Endothelial cell of umbilical vein (primary cell): ENCODE measurements around the gene CDCA3. TPM values are rescaled to one million over a fixed set of nuclear protein-coding genes. Genes with fewer than 3 reads are reported as not detected.
"Not testable (repeated sequence)": the region's sequence is repeated elsewhere in the genome, so short reads cannot be mapped to it uniquely, and the experiment has no call there.

Experiments used
- BruUV-seq: library from RNA; stranded (reverse); fragments of 400-500 nt; replicated peaks from 2 replicates; lab custom pipeline; 2021; lab: Mats Ljungman, UMichigan
- CTCF ChIA-PET: fragments of 300-600, 350-600 bp; sonication (Branson Sonifier 250); formaldehyde crosslinking; loops from one replicate; lab custom pipeline; 2021; ENCODE audit warnings: antibody characterized with exemption, inconsistent platforms; lab: Charles Lee
- POLR2A ChIA-PET: fragments of 300-600, 350-600 bp; sonication (Branson Sonifier 250); formaldehyde crosslinking; loops from one replicate; lab custom pipeline; 2021; ENCODE audit warnings: antibody characterized with exemption, inconsistent platforms; lab: Charles Lee
- DNase-seq: peaks from one replicate; pipeline ENCODE4 v3.0.0-alpha.2; 2011; ENCODE audit warnings: low read depth, low spot score
- FAIRE-seq: peaks from 2 replicates; lab custom pipeline; 2011; peaks lifted over from hg19 to GRCh38; lab: Jason Lieb, UNC
- H2AFZ ChIP-seq: 2 replicates; pipeline ENCODE4 v1.6.0; 2012; ENCODE audit warnings: low read depth, low read length, control low read depth, inconsistent platforms
- H3K27ac ChIP-seq: 2 replicates; pipeline ENCODE4 v1.5.1; 2011; ENCODE audit warnings: low read depth, mild to moderate bottlenecking, control low read depth, low read length, moderate library complexity; ENCODE audit not compliant: insufficient read depth
- H3K27me3 ChIP-seq, 2 experiments: 2 replicates each; pipeline versions ENCODE4 v1.6.0 to v1.6.1; 2011; ENCODE audit warnings: low read length in 2 of 2, mixed read lengths in 1 of 2; ENCODE audit not compliant: control insufficient read depth in 2 of 2, insufficient read depth in 2 of 2
- H3K36me3 ChIP-seq, 2 experiments: 2 replicates in 1 of 2; 3 replicates in 1 of 2; pipeline ENCODE4 v1.5.1; 2011; ENCODE audit warnings: low read length in 2 of 2, mild to moderate bottlenecking in 1 of 2, moderate library complexity in 1 of 2; ENCODE audit not compliant: control insufficient read depth in 2 of 2, insufficient read depth in 2 of 2; ENCODE audit errors: extremely low read depth in 1 of 2
- H3K4me1 ChIP-seq: 3 replicates; pipeline ENCODE4 v1.5.1; 2011; ENCODE audit warnings: mild to moderate bottlenecking, low read length; ENCODE audit not compliant: control insufficient read depth, insufficient read depth; ENCODE audit errors: extremely low read depth
- H3K4me2 ChIP-seq: 2 replicates; pipeline ENCODE4 v1.6.1; 2011; ENCODE audit warnings: low read length, control low read depth, mixed read lengths; ENCODE audit not compliant: insufficient read depth
- H3K4me3 ChIP-seq, 3 experiments: fragments of 200-600 bp in 1 of 3; sonication (generic), shearing (Covaris generic) in 1 of 3; replicated peaks in 1 of 3; 2 replicates each; pipeline ENCODE4 v1.5.1; 2011 to 2016; ENCODE audit warnings: control low read depth in 3 of 3, low read length in 3 of 3, mild to moderate bottlenecking in 2 of 3, inconsistent platforms in 1 of 3, low read depth in 1 of 3, moderate library complexity in 1 of 3; ENCODE audit not compliant: insufficient read depth in 1 of 3
- H3K79me2 ChIP-seq: 2 replicates; pipeline ENCODE4 v1.6.0; 2012; ENCODE audit warnings: low read length, inconsistent platforms; ENCODE audit not compliant: control insufficient read depth, insufficient read depth
- H3K9ac ChIP-seq: replicated peaks from 2 replicates; pipeline ENCODE3; 2011; ENCODE audit warnings: low read length, control low read depth; ENCODE audit not compliant: insufficient read depth; ENCODE audit errors: extremely low read depth
- H3K9me1 ChIP-seq: replicated peaks from 3 replicates; pipeline ENCODE4 v1.6.0; 2011; ENCODE audit warnings: mild to moderate bottlenecking, low read length; ENCODE audit not compliant: control insufficient read depth, insufficient read depth; ENCODE audit errors: extremely low read depth
- H3K9me3 ChIP-seq: replicated peaks from 2 replicates; pipeline ENCODE4 v1.5.1; 2012; ENCODE audit warnings: low read length, inconsistent platforms; ENCODE audit not compliant: control insufficient read depth, insufficient read depth
- H4K20me1 ChIP-seq: replicated peaks from 2 replicates; pipeline ENCODE3; 2011; ENCODE audit warnings: mild to moderate bottlenecking, low read length; ENCODE audit not compliant: control insufficient read depth, insufficient read depth; ENCODE audit errors: extremely low read depth
- FOS ChIP-seq: IDR thresholded peaks from 2 replicates; pipeline ENCODE4 v1.6.1; 2011; ENCODE audit warnings: mild to moderate bottlenecking, low read length, moderate library complexity, borderline replicate concordance; ENCODE audit not compliant: insufficient read depth
- dilution Hi-C: fragments of 300-500 bp; cut with MboI; formaldehyde crosslinking; loops from one replicate; pipeline ENCODE4 v1.15.0; 2019; ENCODE audit warnings: low sequenced_read_pairs; ENCODE audit not compliant: extremely low pct_ligation_motif_present
- intact Hi-C: fragments of 100-400 bp; cut with micrococcal nuclease; formaldehyde crosslinking; loops from one replicate; pipeline ENCODE4 v1.10.0; 2022
- polyA plus RNA-seq, 4 experiments: library from polyadenylated mRNA; depleted of rRNA in 3 of 4; stranded (reverse) in 3 of 4; unstranded in 1 of 4; fragments of >200 nt; gene quantifications; 2 replicates each; pipeline versions ENCODE4 v1.2.1 to v1.2.3, GENCODE V29; 2011 to 2012; ENCODE audit warnings: missing spikeins in 1 of 4
- total RNA-seq: library from RNA; stranded (reverse); gene quantifications from 2 replicates; pipeline ENCODE4 v1.2.3, GENCODE V29; 2021

Gene CDCA3
- total and polyA plus RNA-seq, 2 donors (not counting 3 experiments of a cell fraction or from before 2014, with no cell fraction given): 44.3 to 53.5 TPM

DNA sequence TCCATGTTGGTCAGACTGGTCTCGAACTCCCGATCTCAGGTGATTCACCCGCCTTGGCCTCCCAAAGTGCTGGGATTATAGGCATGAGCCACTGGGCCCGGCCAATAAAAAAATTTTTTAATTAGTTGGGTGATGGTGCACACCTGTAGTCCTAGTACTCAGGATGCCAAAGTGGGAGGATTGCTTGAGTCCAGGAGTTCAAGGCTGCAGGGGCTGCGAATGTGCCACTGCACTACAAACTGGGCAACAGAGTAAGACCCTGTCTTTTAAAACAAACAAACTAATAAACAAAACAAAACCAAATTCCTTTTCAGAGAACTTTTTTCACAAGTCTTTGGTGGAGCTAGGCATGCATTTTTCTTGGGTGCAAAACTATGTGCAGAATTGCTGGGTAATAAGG, 32.2 kb upstream of the CDCA3 start:
- Histone ChIP-seq H3K27me3 (no peaks in the 10 kb centered on the region), H3K4me1 (no peaks in the 10 kb centered on the region), H3K4me2 (no peak overlapping the region), H3K9ac (no peak overlapping the region), H3K9me1 (no peaks in the 10 kb centered on the region), H4K20me1 (no peaks in the 10 kb centered on the region), H3K9me3 (no peaks in the 10 kb centered on the region), H2AFZ (no peak overlapping the region), H3K27ac (no peak overlapping the region), H3K36me3 (peaks cover 3 to 11% of the 10 kb centered on the region in 2 experiments), H3K79me2 (no peaks in the 10 kb centered on the region), H3K4me3 (no peak overlapping the region)
- TF ChIP-seq FOS: no peak
- FAIRE-seq (no peak), DNase-seq (no peak)
- intact Hi-C loops: no loop called here
- ChIA-PET POLR2A (no interaction called here), CTCF (interaction anchor here (1.4 to 1.9 kb wide), 3 partner anchors 8 to 16 kb away, joined by 3 to 12 read pairs (median 7); partner anchors contain the start of gene TPI1)
- BruUV-seq: no TSS peak
- dilution Hi-C loops: no loop called here

DNA sequence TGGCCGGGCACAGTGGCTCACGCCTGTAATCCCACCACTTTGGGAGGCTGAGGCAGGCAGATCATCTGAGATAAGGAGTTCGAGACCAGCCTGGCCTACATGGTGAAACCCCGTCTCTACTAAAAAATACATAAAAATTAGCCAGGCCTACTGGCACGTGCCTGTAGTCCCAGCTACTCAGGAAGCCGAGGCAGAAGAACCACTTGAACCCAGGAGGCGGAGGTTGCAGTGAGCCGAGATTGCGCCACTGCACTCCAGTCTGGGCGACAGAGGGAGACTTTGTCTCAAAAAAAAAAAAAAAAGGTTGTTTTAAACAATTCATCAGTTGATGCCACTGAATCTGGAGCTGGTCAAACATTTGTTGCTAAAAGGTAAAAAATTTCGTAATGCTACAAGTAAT, 28.7 kb upstream of the CDCA3 start:
- H3K27ac ChIP-seq, intact Hi-C loops, H2AFZ ChIP-seq, H4K20me1 ChIP-seq, POLR2A ChIA-PET, H3K9ac ChIP-seq, H3K79me2 ChIP-seq, BruUV-seq, H3K9me3 ChIP-seq, DNase-seq, FAIRE-seq, H3K4me1 ChIP-seq, H3K27me3 ChIP-seq, H3K9me1 ChIP-seq, H3K4me3 ChIP-seq, H3K4me2 ChIP-seq, dilution Hi-C loops: not testable (repeated sequence)
- H3K36me3 ChIP-seq: peaks cover 3 to 13% of the 10 kb centered on the region in 2 experiments
- CTCF ChIA-PET: interaction anchor here (1.0 kb wide), 1 partner anchor 8 kb away, joined by 3 read pairs; no protein-coding TSS in a partner anchor

DNA sequence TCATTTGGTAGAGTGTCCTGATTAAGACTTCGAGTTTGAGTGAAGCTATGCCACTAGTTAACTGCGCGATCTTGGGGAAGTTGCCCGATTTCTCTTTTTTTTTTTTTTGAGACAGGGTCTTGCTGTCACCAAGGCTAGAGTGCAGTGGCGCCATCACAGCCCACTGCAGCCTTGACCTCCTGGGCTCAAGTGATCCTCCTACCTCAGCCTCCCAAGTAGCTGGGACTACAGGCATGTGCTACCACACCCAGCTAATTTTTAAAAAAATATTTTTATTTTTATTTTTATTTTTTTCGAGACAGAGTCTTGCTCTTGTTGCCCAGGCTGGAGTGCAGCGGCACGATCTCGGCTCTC, 22.9 kb upstream of the CDCA3 start:
- H3K27me3 ChIP-seq, H3K9me1 ChIP-seq, H3K9me3 ChIP-seq, DNase-seq, dilution Hi-C loops, BruUV-seq, FAIRE-seq, H4K20me1 ChIP-seq: not testable (repeated sequence)
- CTCF ChIA-PET: interaction anchor here (0.9 to 4.3 kb wide), 6 partner anchors 9 to 237 kb away, joined by 3 to 74 read pairs (median 4); partner anchors contain the start of gene C1RL
- peak overlapping the region; percentile 85 for H3K9ac ChIP-seq
- POLR2A ChIA-PET: interaction anchor here (2.1 kb wide), 1 partner anchor 17 kb away, joined by 16 read pairs; no protein-coding TSS in a partner anchor
- H3K79me2 ChIP-seq: peaks cover 24% of the 10 kb centered on the region
- peak overlapping the region; percentile 48 for H3K27ac ChIP-seq
- peak overlapping the region; percentile 87 for H2AFZ ChIP-seq
- H3K36me3 ChIP-seq: peaks cover 0 to 22% of the 10 kb centered on the region in 2 experiments
- H3K4me1 ChIP-seq: peaks cover 27% of the 10 kb centered on the region
- peak overlapping the region; percentile 59 to 87 (median 84) for H3K4me3 ChIP-seq
- intact Hi-C loops: loop anchor here (5.0 kb wide), 2 partner anchors 218 to 233 kb away; partner anchors contain the start of genes C1R and C1RL
- H3K4me2 ChIP-seq: peak overlapping the region; percentile 98
